HFFc6 (cell line): ENCODE results near the gene THRSP. TPM values are rescaled to one million over a fixed set of nuclear protein-coding genes. Genes with fewer than 3 reads are reported as not detected.

Experiments used
- DNase-seq: peaks from one replicate; pipeline ENCODE4 v3.0.0-alpha.2; 2018
- H3K27ac Mint-ChIP-seq: 2 replicates; pipeline ENCODE4 v1.8.0; 2020; ENCODE audit warnings: mild to moderate bottlenecking, mixed read lengths
- H3K27me3 Mint-ChIP-seq: 2 replicates; pipeline ENCODE4 v1.8.0; 2021; ENCODE audit warnings: mild to moderate bottlenecking, moderate library complexity, mixed read lengths; ENCODE audit not compliant: insufficient read depth
- H3K36me3 Mint-ChIP-seq: 2 replicates; pipeline ENCODE4 v1.8.0; 2021; ENCODE audit warnings: low read depth, mixed read lengths
- H3K4me1 Mint-ChIP-seq: 2 replicates; pipeline ENCODE4 v1.8.0; 2020; ENCODE audit warnings: low read depth, mixed read lengths
- H3K4me3 Mint-ChIP-seq: 2 replicates; pipeline ENCODE4 v1.8.0; 2020; ENCODE audit warnings: mild to moderate bottlenecking, moderate library complexity, mixed read lengths
- H3K9me3 Mint-ChIP-seq: 2 replicates; pipeline ENCODE4 v1.8.0; 2020; ENCODE audit warnings: mild to moderate bottlenecking, mixed read lengths
- total RNA-seq, 6 experiments: library from RNA; stranded (reverse); fragmentation: NEBNext Ultra II Directional; extraction: Animal tissue kit (Norgen Biotek cat#: 25700); gene quantifications; 2 replicates in 1 of 6; 3 replicates in 5 of 6; pipeline ENCODE4 v1.2.3, GENCODE V29; 2021
- TF ChIP-seq, protein P1 (sequence below): fragments of 200-600 bp; sonication (generic); IDR thresholded peaks from 2 replicates; pipeline ENCODE4 v1.5.0; 2021; ENCODE audit warnings: antibody characterized with exemption, mild to moderate bottlenecking

The THRSP gene
- total RNA-seq, 6 experiments from 2014 or later, result not detected

DNA sequence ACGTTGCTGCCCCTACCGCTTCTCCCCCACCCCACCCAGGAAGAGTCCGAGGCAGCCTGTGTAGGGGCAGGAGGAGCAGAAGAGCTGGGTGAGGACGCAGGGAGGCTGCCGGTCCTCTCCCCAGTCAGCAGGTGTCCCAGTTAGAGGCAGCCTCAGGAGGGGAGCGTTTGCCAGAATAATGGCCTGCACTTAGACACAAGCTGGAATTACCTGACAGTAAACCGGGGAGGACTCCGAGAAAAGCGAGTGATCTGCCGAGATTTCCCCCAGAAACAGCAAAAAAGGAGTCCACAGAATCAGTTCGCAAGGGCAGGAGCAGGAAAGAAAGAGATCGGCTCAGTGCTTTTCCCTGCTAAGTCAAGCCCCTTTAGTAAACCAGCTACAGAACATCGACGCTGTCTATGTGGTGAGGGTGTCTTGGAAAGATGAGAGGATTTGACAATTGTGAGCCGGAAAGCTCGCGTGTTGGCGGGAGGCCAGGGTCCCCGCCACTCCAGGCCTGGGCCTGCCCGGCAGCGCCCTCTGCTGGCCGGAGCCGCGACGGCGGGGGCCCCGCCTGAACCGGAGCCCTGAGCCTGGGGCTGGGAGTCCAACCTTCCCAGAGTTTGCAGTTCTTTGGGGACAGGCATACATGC lies 17.7 kb upstream of the THRSP start:
- Mint-ChIP-seq H3K4me1 (peaks cover 37% of the 10 kb centered on the region), H3K36me3 (no peaks in the 10 kb centered on the region), H3K9me3 (no peaks in the 10 kb centered on the region), H3K27ac (peak overlapping the region; percentile 72), H3K4me3 (peak overlapping the region; percentile 91), H3K27me3 (no peaks in the 10 kb centered on the region; the same call in 1 of the 2 replicates)
- TF ChIP-seq, protein P1, sequence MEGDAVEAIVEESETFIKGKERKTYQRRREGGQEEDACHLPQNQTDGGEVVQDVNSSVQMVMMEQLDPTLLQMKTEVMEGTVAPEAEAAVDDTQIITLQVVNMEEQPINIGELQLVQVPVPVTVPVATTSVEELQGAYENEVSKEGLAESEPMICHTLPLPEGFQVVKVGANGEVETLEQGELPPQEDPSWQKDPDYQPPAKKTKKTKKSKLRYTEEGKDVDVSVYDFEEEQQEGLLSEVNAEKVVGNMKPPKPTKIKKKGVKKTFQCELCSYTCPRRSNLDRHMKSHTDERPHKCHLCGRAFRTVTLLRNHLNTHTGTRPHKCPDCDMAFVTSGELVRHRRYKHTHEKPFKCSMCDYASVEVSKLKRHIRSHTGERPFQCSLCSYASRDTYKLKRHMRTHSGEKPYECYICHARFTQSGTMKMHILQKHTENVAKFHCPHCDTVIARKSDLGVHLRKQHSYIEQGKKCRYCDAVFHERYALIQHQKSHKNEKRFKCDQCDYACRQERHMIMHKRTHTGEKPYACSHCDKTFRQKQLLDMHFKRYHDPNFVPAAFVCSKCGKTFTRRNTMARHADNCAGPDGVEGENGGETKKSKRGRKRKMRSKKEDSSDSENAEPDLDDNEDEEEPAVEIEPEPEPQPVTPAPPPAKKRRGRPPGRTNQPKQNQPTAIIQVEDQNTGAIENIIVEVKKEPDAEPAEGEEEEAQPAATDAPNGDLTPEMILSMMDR, result peak; percentile 100
- DNase-seq, result peak; percentile 37

DNA sequence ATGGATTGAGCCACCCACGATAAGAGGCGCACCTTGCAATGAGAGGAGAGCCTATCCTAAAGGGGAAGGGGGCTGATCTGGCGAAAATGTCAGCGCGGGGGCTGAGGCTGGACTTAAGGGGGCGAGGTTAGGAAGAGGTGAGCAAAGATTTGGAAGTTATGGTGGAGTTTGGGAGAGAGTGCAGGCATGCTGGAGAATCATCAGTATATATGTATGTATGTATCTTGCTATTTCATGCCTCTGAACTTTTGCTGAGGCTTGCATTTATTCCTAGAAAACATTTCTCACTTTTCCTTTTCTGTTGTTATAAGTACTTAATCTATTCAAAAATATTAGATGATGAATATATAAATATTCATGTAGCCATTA lies 17.2 kb upstream of the THRSP start:
- H3K27me3 Mint-ChIP-seq, result no peaks in the 10 kb centered on the region; the same call in 1 of the 2 replicates
- no peaks in the 10 kb centered on the region for H3K9me3 Mint-ChIP-seq
- DNase-seq, result no peak
- no peaks in the 10 kb centered on the region for H3K36me3 Mint-ChIP-seq
- H3K4me1 Mint-ChIP-seq, result peaks cover 37% of the 10 kb centered on the region
- H3K4me3 Mint-ChIP-seq, result peak overlapping the region; percentile 91; the same call in 1 of the 2 replicates
- peak overlapping the region; percentile 72; the same call in 1 of the 2 replicates for H3K27ac Mint-ChIP-seq
- TF ChIP-seq, protein P1, result no peak; the same call in none of the 2 replicates

DNA sequence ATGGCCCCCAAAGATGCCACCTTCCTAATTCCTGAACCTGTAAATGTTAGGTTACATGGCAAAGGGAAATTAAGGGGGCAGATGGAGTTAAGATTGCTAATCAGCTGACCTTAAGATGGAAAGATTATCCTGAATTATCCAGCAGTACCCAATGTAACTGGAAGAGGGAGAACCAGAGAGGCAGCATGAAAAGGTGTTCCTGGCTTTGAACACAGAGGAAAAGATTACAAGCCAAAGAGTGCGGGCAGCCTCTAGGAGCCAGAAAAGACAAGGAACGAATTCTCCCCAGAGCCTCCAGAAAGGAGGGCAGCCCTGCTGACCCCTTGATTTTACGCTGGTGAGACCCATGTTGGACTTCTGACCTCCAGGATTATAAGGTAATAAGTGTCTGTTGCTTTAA lies 15.1 kb upstream of the THRSP start:
- Mint-ChIP-seq H3K27me3 (no peaks in the 10 kb centered on the region; the same call in 1 of the 2 replicates), H3K27ac (no peak overlapping the region), H3K36me3 (no peaks in the 10 kb centered on the region), H3K4me3 (no peak overlapping the region), H3K4me1 (peaks cover 35% of the 10 kb centered on the region), H3K9me3 (no peaks in the 10 kb centered on the region)
- TF ChIP-seq, protein P1, result peak; percentile 31; the same call in 1 of the 2 replicates
- no peak for DNase-seq

DNA sequence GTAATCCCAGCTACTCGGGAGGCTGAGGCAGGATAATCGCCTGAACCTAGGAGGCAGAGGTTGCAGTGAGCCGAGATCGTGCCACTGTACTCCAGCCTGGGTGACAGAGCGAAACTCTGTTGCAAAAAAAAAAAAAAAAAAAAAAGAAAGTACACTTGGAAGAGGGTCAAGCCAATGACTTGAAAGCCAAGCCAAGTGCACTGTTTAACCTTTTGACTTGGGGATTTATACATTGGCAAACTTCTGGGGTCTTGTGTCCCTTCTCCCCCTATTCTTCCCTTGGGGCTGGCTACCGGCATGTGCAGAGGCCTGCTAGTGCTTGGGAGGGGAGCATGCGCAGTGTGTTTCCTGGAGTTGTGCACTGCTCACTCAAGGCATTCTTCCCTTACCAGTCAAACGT lies 14.3 kb upstream of the THRSP start:
- TF ChIP-seq, protein P1, result no peak

DNA sequence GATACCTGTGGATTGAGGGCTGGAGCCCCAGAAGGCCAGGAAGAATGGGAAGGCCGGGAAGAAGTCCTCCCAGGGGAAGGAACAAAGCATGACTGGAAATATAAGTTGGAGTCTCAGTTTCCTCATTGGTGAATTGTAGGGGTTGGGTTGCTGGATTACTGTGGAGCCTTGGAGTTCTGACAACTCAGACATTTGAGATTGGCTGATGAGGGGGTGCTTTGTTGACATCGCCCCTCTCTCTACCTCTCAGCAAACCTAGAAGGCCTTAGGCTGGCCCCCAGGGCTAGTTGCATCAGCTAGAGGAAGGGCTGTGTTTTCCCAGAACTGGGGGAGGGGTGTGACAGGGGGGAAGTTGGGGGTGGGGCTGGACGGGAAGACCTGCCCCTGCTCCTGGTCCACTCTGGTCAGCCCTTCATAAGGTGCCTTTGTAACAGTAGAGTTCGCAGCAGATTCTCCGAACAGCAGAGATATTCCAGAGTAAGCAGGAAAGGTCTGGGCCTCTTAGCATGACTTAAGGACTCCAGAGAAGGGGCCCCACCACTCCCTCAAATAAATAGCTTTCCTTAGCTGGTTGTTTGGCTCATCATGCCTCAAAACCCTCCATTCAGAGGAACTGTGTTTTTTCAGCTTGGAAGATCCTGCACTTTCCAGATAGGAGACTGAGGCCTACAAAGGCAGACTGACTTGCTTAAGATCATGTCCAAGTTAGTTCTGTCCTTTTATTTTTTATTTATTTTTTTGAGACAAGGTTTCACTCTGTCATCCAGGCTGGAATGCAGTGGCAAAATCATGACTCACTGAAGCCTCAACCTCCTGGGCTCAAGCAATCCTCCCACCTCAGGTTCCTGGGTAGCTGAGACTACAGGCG lies 12.5 kb upstream of the THRSP start:
- no peaks in the 10 kb centered on the region for H3K36me3 Mint-ChIP-seq
- peak overlapping the region; percentile 91 for H3K27ac Mint-ChIP-seq
- peak; percentile 74 for DNase-seq
- TF ChIP-seq, protein P1, result no peak
- H3K9me3 Mint-ChIP-seq, result no peaks in the 10 kb centered on the region
- no peaks in the 10 kb centered on the region; the same call in none of the 2 replicates for H3K27me3 Mint-ChIP-seq
- H3K4me3 Mint-ChIP-seq, result no peak overlapping the region
- peaks cover 19% of the 10 kb centered on the region for H3K4me1 Mint-ChIP-seq

More for the DNA sequence above, 14.3 kb upstream of the THRSP start:
- Mint-ChIP-seq H3K36me3 (no peaks in the 10 kb centered on the region), H3K4me1 (peaks cover 35% of the 10 kb centered on the region), H3K4me3 (no peak overlapping the region), H3K27ac (no peak overlapping the region), H3K27me3 (no peaks in the 10 kb centered on the region; the same call in none of the 2 replicates), H3K9me3 (no peaks in the 10 kb centered on the region)
- DNase-seq, result no peak
